GM12872 (cell line): ENCODE measurements around the gene RPL29.

Experiments
- CTCF ChIP-seq: IDR thresholded peaks from 3 replicates; pipeline ENCODE4 v1.5.1; 2011; ENCODE audit warnings: low read depth, mild to moderate bottlenecking, low read length, moderate library complexity; ENCODE audit not compliant: insufficient read depth

Gene RPL29

DNA sequence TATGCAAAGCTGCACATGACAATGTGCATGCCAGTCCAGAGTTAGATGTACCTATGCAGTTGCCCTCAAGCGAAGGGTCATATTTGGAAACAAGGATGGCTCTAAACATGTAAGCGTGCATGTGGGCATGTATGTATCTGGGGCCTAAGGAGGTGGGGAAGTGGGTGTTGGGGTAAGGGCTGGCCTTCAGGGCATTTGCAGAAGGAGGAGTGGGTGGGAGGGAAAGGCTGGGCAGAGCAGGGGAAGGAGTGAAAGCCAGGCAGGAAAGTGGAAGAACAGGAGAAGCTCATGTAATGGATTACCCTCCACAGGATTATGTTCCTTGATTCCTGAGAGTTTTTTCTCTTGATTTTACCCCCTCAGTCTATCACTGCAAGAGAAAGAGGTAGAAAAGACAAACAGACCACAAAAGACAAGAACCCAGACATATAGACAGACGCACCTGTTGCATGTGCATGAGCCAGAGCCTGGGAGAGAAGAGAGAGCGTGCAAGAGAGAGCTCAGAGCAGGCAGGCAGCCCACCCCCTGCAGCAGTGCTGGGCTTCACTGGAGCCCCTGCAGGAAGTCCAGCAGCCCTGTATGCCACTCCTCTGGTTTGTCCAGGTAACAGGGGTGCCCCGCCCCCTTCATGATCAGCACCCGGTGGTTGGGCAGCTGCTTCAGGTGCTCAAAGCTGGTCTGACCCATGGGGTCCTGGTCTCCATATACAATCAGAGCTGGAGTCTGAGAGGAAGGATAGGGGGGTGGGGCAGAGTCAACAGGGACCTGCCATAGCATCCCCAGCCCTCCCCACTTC lies 26.6 kb downstream of the RPL29 start:
- TF ChIP-seq CTCF = no peak

DNA sequence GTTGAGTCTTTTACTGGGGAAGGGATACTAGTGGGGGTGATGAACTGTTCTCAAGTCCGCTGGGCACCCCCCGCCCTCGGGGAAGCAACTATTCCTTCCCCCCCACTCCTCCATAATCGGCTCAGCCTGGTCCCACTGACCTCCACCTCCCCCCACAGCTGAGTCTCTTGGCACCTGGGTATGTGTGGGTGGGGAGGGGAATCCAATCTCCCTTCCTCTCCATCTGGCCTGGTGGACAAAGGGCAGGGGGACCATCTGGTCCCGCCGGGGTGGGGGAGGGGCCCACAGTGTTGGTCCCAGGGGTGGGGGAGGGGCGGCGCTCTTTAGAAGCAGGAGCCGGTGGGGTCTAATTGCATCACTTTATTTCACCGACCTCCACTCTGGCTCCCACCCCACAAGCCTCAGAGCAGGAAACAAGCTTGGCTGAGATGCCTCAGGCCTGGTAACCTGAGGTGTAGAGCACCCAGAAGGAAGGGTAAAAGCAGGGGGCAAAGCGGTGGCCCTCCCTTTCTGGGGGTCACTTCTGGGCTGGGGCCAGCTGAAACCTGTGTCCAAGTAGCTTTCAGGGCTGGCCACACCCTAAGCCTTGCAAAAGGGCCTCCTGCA lies 27.4 kb downstream of the RPL29 start:
- no peak for TF ChIP-seq CTCF

DNA sequence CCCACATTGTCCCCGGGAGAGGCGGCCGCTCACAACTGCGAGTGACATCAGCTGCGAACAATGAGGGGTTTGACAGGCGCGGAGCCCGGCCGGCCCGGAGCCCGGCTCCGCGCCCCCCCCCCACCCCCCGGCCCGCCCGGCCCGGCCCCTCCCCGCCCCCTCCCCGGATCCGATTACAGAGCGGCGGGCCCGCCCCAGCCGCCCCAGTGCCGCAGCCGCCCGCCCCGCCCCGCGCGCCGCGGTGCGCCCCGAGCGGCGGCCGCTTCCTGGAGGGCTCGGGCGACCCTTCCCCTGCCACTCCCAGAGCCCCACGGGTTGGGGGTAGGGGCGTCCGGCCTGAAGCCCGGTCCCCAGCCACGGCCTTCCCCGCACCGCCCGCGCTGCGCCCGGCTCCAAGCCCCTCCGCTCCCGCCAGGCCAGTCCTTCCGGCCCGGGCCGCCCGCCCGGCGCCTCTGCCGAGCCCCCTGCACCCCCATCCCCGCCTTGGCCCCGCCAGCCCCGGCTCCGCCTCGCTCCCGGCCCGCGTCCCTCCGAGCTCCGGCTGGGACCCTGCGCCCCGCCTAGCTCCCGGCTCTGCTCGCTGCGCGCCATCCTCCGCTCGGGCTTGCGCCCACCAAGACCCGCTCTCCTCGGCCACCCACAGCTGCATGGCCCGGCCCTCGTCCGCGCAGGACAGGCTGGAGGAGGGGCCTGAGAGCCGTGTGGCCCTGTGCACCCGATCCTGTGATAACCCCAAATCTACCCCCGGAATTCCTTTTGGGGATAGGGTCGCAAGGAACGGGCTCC lies 28.1 kb downstream of the RPL29 start, which contains the start of gene PCBP4:
Gene PCBP4 (minus strand): TSS at position 71 of the 786 bp plus-strand sequence. CDS start 6,214 bp downstream, outside the sequence.
- TF ChIP-seq CTCF = no peak

DNA sequence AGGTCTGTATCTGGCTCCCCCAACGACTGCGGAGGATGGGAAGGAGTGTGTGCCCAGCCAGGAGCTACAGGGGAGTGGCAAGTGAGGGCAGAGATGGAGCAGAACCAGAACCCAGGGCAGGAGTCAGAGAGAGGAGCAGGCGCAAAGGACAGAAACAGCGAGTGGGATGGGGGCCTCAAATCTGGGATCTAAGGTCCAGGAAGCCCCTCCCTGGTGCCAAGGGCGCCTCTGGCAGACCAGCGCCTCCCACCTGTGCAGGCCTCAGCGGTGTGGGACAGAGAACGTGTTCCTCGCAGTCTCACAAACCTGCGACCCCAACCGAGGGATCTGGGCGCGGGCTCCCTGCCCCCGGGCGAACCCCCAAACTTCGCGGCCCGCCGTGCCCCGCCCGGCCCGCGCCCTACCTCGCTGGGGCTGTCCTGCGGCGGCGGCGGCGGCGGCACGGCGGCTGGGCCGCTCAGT lies 28.7 kb downstream of the RPL29 start:
- TF ChIP-seq CTCF = no peak

DNA sequence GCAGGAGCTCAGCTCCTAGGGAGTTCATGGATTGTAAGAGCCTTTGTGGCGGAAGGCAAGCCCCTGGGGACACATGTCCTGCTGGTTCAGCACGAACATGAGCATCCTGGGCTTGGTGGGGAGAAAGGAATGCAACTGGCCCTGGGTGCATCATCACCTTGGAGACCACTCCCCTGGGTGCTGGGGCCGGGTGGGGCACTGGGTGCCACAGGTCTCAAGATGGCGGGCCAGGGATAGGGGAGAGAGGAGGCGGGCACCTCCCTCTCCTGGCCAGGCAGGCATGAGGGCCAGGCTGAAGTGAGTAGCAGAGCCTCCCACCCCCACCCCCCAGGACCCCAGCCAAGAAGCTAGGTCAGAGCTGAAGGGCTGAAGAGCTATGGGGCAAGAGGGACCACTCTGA lies 29.2 kb downstream of the RPL29 start:
- TF ChIP-seq CTCF = no peak

DNA sequence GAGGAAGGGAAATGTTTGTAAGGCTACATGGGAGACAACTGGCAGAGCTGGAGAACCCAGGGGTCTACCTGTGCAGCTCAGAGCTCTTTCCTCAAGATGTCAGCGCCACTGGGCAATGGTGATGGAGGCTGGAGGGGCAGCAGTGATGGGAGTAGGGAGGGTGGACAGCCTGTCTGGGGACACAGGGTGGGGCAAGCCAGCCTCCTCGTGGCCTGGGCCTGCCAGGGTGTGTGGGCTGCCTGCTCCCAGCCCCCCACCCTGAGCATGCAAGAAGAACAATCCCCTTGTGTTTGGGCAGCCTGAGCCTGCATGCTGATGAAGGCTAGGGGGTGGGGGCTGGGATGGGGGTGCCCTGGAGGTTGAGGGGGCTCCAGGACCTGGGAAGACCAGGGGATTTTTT lies 29.7 kb downstream of the RPL29 start:
- TF ChIP-seq CTCF = no peak

DNA sequence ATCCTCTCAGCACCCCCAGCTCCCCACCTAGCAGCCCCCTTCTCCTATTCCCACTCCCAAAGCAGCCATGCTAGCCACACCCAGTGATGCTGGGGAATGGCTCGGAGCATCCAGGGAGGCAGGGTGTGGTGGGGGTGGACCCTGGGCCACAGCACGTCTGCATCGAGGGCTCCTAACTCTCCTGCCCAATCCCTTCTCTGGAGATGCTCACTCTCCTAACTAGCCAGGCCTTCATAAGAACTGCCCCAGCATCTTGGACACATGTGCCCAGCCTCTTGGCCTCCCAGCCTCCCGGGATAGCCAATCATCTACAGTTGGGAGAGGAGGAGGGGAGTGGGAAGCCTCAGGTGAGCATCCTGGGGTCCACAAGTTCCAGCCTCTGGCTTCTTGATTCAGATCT lies 31.2 kb downstream of the RPL29 start:
- TF ChIP-seq CTCF = no peak
